ENCODE data around the gene PLXNA4.
"Not testable (repeated sequence)": the region's sequence is repeated elsewhere in the genome, so short reads cannot be mapped to it uniquely, and the experiment has no call there.

Gene PLXNA4

GRCh38 chr7:132178402-132179079 lies 397.7 kb downstream of the PLXNA4 start:
- DNase-seq (ENCODE audit: low read depth), result not testable (repeated sequence)

DNA sequence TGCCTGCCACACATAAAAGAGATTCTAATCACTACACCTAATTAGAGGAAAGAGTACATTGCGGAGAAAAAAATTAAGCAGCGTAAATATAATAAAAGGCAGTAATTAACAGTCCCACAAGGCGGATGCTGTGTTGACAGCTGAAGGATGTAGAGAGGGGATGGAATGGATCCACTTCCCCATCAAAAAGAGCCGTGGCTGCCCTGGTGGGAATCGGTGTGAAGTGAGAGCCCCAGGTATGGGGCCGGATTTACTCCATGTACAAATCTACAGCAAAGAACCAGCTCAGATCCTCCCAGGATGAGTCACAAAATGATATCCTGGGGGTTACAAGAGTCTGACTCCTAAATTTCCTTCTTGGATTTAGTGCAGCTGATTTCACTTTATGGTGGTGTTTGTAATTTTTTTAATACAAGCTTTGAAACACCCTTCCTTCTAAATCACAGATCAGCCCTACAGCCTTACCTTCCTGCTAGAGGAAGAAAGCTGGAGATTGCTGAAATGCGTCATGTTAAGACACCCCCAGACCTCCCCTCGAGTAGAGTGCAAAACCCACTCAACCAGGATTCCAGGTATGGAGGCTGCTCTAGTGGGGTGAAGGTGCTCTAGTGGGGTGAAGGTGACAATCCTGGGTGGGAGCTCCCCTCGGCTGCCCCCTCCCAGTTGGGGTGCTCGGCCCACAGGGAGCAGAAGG lies 398.4 kb downstream of the PLXNA4 start:
- DNase-seq (ENCODE audit: low read depth), result no peak

DNA sequence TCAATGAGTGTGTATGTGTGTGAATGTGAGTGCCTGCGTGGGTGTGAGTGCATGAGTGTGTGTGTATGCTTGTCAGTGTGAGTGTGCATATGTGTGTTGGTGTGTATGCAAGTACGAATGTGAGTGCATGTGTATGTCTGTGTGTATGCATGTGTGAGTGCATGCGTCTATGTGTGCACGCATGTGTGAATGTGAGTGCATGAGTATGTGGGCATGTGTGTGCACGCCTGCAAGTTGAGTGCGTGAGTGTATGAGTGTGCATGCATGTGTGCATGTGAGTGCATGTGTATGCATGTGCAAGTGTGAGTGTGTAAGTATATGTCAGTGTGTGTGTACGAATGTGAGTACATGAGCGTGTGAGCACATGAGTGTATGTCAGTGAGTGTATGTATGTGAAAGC lies 399.6 kb downstream of the PLXNA4 start:
- no peak for DNase-seq (ENCODE audit: low read depth)

DNA sequence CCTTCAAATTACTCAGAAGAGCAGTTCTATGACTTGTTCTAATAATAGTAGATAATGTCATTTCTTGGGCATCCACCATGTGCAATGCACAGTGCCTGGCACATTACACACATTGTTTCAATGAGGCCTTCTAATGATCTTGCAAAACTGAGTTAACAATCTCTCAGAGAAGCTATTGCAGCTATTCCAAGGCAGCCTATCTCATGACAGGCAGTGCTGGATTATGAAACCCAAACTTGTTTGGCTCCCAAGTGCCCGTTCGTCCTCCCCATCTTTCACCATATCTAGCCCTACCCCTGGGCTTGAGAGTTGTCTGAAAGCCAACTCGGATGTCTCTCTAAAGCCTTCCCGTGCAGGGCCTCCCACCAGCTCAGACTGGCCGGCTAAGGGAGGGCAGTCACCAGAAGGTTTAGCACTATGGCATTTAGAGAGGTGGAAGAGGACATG lies 405.1 kb downstream of the PLXNA4 start:
- no peak for DNase-seq (ENCODE audit: low read depth)

DNA sequence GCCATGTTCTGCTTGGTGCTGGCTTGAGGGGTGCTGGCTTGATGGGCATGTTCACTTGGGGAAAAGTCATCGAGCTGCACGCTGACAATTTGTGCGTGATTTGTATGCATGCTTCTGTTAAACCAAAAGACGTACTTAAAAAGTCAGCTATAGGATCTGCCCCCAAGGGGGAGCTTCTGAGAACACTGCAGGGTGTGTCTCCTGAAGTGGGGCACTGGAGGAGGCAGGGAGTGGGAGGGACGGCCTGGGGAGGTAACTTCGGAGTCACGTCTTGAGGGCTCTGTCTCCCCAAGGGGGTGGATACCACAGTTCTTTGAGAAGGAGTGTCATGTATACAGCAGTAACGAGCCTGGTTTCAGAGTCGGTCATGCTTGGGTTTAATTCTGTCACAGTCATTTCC lies 406.5 kb downstream of the PLXNA4 start:
- DNase-seq (ENCODE audit: low read depth), result no peak

DNA sequence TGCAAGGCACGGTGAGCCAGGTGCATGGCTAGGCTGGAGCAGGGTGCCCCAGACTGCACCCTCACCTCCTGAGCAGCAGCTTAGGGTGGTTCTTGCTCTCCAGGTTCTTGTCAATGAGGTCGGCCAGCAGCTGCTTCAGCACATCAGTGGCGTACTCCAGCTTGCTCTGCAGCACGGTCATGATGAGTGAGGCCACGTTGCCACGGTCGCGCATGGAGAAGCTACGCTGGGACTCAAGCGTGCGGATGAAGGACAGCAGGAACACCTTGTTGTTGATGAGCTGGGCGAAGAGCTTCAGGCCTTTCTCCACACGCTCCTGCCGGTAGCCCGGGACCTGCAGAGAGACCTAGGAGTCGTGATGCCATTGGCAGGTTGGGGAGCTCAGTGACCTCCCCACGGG lies 408.0 kb downstream of the PLXNA4 start:
- DNase-seq (ENCODE audit: low read depth), result no peak

DNA sequence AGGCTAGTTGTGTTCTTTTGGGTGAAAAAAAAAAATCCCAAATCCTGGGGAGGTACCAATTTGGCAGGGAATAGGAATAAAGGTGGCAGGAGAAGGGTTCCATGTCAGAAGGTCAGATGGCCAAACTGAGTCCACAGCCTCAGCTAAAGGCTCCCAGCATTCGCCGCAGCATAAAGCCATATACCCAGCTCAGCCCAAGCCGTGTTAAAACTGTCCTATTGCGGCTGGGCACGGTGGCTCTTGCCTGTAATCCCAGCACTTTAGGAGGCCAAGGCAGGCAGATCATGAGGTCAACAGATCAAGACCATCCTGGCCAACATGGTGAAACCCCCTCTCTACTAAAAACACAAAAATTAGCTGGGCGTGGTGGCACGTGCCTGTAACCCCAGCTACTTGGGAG lies 410.6 kb downstream of the PLXNA4 start:
- not testable (repeated sequence) for DNase-seq (ENCODE audit: low read depth)

DNA sequence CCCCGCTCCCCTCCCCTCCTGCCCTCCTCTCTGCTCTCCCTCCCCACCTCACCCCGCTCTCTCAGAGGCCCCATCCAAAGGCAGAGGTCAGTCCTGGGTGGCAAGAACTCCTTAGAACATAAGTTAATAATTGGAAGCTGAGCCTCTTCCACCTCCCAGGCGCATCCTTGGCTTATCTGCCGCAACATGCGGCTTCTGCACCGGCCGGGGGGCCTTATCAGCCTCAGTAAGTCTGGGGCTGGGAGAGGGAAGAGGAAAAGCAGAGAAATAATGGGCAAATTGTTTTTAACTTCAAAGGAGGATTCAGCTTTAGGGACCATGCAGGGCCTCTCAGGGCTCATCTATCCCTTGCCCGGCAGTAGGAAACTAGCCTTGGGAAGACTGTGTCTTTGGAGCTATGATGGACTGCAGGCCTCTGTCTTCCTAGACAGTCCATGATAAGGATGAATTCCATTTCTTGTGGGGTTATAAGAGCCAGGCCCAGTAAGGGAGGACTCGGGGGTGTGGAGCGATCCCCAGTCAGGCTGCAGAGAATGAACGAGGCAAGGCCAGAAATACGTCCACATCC lies 411.6 kb downstream of the PLXNA4 start:
- no peak for DNase-seq (ENCODE audit: low read depth)

DNA sequence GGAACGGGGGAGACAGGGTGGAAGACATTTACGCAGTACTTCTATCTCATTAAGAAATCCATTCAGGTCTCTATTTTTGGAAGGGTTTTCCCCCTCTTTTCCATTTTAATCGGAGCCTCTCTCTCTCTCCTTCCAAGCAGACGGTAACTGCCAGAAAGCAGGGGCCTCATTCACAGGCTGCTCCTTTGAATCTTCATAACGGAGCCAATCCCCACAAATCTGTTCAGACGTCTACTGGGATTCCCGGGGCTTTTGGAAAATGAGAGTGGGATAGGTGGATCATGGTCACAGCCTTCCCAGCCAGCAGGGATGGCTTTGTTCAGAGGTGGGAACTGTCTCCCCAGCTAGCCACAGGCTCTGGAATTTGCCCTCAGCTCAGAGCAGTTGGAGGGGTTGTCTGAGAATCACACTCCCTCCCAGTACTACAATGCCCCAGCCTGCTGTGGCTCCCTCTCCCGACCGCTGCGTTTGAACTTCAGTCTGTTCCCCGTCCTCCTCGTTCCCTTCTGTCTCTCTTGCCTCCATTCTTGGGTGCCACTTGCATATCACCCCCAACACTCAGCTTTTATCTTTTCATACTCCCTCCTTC lies 413.6 kb downstream of the PLXNA4 start:
- DNase-seq (ENCODE audit: low read depth), result no peak

- DNase-seq (ENCODE audit: low read depth), result no peak
These were observed 414.3 kb downstream of the PLXNA4 start for GRCh38 chr7:132161976-132162375.

DNA sequence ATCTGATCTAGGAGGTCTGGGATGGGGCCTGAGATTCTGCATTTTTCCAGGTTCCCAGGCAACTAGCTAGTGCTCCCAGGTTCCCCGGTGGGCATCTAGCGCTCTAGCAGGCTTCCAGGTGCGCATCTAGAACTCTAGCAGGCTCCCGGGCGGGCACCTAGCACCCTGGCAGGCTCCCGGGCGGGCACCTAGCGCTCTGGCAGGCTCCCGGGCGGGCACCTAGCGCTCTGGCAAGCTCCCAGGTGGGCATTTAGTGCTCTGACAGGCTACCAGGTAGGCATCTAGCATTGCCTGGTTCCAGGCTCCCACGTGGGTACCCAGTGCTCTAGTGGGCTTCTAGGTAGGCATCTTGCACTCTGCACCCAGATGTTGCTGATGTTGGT lies 414.7 kb downstream of the PLXNA4 start:
- DNase-seq (ENCODE audit: low read depth), result no peak

DNA sequence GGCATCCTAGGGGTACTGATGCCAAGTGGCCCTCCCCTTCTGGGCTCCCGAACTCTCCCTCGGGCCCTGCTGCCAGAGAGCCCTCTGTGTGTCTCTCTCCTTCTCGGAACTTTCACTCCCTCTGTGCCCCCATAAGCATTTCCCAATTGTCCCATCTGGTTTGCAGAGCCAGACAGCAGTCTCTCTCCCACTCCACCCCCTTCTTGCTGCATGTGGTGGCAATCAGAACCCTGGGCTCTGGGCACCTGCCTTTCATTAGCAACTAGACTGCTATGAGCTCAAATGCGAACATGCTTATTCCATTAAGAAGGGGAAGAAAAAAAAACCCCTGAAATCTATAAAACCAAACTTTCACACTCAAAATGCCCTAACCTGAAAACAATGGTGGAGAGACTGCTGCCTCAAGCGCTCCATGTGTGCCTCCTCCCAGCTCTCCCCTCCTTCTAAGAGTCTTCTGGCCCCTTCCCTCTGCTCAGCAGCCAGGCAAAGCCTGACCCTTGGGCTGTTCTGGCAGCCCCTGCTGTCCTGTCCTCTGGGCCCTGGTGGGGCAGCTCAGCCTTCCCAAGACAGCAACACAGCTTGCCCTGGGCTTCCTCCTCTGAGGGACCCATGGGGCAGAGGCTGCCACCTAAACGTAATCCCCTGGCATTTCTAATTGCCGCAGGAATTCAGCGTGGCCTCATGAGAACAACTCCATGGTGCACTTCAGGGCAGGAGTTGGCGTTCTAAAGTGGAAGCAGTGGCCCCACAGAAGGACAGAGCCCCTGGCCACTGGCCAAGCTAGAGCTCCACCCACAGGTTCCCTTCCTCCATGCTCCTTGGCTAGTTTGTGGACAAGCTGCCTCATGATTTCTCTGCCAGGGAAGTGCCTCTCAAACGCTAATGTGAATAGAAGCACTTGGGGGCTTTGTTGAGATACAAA lies 415.4 kb downstream of the PLXNA4 start:
- no peak for DNase-seq (ENCODE audit: low read depth)

DNA sequence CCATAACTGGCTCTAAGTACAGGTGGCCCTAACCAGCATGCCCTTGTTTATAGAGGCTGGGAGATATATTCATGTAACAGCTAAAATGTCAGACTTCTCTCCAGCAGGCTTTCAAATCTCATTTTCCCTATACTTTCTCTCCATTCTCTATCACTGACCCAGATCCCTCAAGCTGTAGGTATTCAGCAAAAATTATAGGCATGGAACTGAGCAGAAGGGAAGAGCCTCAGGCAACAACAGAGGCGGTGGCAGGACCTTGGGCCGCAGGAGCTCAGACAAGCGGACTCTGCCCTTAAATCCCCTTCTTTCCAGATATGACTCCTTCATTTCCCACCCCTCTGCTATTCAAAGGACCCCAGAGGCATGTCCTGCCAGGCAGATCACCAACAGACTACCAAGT lies 417.4 kb downstream of the PLXNA4 start:
- no peak for DNase-seq (ENCODE audit: low read depth)

DNA sequence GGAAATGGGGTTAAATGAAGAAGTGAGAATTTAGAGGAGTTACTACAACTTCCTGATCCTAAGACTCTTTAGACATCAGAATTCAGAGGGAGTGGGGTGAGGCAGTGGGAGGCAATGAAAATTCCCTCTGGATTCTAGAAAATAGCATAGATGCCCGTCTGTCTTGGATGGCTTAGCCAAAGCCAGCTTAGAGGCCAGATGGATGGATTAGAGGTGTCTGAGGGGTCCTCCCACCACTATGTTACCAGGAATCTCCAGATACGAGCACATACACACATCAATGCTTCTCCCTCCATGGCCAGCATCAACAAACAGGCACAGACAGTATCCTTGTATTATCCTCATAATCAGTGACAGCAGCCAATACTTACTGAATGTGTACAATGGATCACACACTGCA lies 418.1 kb downstream of the PLXNA4 start:
- DNase-seq (ENCODE audit: low read depth), result no peak

DNA sequence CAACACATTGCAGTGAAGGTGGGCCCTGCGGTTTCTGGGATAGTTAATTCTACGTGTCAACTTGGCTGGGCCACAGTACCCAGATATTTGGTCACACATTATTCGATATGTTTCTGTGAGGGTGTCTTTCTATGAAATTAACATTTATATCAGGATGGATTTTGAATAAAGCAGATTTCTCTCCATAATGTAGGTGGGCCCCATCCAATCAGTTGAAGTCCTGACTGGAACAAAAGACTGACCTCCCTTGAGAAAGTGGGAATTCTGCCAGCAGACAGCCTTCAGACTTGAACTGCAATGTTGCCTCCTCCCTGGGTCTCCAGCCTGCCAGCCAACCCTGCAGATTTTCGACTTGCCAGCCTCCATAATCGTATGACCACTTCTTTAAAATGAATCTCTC lies 420.6 kb downstream of the PLXNA4 start:
- DNase-seq (ENCODE audit: low read depth), result no peak

DNA sequence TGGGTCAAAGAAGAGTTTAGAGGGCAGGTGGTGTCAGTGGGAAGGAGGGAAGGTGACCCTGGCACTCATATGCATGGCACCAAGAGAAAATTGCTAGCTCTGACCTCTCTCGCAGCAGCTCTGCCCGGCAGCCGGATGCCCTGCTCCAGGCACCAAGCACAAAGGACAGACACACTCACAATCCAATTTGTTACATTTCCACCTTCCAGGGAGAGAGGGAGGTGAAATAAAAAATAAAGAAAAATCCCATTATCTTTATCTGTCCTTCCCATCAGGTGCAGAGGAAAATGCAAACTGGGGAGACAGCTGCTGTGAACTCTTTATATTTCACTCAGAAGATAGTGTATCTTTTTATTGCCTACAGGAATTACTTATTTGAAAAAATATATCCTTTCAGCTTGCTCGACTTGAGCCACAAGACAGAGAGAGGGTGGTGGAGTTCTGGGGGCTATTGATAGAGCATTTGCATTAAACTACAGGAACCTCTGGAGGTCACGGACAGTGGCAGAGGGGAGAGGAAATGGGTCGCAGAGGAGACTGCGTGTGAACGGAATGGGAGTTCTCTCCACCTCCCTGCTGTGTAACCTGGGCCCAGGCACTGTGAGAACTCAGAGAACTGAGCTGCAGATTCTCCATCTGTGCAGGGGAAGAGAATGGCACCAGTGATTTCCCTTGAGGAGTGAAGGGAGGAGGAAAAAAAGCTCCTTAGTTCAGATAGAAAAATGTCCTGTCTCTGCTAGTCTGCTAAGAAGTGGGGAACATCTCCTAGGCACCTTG lies 421.4 kb downstream of the PLXNA4 start:
- no peak for DNase-seq (ENCODE audit: low read depth)

- no peak for DNase-seq (ENCODE audit: low read depth)
These were observed 422.0 kb downstream of the PLXNA4 start for GRCh38 chr7:132154248-132154647.

DNA sequence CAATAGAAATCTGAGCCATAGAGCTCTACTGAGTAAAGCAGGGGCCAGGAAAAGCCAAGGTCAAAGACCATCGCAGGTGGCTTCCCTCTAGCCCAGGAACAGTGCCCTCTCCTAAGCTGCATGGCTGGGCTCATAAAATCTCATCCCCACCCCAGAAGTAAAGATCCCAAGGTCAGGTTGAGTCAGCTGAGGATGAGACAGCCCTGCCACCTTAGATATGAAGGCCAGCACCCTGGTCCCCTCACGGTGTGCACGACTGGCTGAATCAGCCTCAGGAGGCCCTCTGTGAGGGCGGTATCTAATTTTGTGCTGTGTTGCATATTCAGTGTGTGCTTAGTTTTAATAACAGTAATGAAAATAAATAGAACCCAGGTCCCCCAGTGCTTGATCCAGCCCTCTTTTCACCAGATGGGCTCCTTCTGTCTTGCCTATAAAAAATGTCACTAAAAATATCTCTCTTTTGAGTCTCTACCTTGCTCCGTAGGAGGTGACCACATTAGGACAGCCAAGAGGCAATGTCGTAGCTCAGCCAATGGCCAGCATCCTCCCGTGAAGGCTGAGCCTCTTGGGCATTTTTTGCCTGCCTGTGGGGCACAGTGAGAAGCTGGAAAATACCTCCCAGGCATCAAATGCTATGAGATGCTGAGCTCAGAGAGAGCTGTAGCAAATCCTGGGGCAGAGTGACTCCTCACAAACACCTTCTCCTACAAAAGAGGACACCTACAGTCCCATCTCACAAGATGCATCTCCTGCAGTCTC lies 424.0 kb downstream of the PLXNA4 start:
- no peak for DNase-seq (ENCODE audit: low read depth)

DNA sequence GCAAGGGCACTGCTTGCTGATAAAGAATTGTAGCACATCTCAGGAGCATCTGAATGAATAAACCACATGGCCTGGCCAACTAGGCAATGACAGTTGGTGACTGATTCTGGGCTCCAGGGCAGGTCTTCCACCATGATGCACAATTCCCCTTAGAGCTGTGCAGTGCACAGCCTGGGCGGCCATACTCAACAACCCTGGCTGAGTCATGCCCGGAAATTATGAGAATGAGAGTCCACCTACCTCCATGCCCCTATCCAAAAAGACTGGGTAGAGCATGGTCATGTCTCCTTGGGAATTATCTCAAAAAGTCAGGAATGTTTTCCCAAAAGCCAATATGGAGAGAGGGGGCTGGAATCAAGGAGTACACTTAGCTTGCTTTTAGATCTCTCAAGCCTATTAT lies 425.6 kb downstream of the PLXNA4 start:
- no peak for DNase-seq (ENCODE audit: low read depth)
